GM18858 (cell line): ENCODE measurements around the gene DHX29.

Source experiments
- ATAC-seq: cut with Tn5 transposase; IDR thresholded peaks from one replicate; pipeline ENCODE4 v1.9.1; 2021; ENCODE audit not compliant: unreplicated experiment

Gene DHX29

DNA sequence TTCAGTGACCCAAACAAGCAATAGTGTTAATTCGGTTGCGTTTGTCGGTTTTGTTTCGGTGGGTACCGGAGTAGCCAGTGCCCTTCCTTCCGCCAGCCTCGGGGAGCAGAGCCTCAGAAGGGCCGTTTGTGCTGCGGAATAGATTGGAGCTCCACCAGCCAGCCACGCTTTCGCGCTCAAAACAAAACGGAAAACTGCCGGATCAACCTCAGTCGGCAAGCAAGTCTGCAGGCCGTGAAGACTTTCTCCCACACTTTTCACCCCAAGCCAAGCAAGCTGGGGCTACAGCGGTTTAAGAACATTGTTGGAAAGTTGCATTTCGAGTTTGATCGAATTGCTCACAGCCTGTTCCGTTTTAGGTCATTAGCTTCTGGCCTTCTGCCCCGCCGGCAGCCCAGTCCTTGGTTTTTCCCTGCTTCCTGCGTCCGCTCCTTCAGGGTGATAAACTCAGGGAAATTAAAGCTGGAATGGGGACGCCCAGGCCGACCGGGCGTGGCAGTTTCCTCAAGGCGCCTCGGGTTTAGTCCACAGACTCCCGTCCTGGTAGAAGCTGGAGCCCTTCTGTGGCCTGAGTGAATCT is 73.3 kb downstream of the DHX29 start:
- no peak for ATAC-seq

DNA sequence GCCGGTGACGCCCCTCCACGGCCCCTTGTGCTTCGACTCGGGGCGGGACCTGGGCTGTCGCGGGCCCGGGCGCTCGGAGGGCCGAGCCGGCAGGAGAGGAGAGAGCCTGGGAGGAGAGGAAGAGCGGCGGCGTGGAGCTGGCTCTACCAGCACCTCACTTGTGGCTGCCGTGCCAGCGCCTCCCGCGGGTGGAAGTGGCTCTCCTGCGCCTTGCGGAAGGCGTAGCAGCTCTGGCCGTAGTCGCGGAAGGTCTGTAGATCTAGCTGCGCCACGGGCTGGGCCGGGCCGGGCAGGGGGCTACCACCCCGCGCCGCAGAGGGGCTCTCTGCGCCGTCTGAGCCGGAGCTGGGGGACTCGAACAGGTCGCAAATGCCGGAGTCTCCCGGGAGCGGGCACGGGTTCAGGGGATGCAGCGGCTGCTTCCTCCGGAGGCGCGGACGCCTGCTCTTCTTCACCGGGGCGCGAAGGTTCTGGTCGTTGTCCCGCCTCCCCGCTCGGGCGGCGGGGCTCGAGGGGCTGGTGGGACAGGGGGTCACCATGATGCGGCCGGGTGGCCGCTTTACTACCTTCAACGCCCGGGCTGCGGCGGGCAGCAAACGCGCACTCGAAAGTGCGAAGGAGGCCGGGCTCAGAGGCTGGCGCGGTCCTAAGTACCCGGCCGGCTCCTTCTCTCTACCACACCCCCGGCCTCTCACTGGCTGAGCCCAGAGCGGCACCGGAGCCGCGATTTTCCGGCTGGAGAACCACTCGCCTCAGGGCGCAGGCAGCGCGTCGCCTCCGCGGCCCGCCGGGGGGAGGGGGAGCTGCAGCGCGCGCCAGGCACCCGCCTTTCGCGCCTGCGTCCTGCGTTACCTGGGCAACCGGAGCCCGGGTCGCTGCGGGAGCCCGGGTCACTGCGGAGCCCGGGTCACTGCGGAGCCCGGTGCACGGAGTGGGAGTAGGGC is 74.2 kb downstream of the DHX29 start, which contains the start of gene CCNO:
Gene CCNO, minus strand, starts transcription at position 624 of the 944 bp plus-strand sequence. Its CDS starts 85 bp downstream, at position 539.
- ATAC-seq = no peak

DNA sequence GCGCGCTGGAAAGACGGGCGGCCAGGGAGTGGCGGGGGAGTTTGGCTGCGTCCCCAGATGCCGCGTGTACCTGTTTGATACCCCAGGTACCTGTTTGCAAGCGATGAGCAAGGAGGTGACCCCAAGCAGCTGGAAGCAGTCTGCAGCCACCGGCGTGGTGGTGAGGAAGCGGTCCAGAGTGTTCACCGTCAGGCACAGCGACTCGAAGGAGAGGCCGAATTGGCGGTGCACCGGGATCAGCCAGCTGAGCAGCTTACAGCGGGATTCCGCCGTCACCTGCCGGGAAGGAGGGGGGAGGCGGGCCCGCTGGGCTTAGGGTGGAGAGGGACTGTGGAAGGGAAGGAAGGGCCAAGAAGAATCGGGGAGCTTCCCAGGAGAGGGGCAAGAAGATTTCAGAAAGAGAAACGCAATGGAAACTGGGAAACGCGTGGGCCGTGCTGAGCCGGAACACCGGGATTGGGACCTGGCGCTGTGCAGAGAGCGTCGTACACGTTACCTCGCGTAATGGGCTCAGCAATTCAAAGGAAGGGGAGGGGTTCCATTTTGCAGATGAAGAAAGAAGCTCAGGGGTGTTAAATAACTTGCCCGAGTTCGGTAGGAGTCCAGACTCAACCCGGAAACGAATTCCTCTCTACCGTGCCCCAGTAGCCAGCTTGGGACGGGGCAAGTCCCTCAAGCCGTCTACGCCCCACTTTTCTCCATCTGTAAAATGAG is 75.1 kb downstream of the DHX29 start:
- no peak for ATAC-seq

DNA sequence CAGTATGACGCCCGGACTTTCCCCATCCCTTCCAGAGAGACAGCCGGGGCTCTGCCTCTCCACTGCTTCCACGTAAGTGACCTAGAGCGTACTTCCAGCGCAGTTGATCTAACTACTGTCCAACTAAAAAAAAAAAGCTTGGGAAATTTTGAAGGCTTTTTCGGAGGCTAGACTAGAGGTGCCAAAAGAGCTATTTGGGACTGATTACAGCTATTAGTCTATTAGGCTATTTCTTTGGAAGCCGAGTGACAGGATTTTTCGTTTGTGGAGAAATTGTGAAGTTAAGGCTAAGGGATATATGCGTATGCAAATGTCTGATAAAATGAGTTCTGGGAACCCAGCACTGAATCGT is 75.6 kb downstream of the DHX29 start:
- ATAC-seq = no peak

DNA sequence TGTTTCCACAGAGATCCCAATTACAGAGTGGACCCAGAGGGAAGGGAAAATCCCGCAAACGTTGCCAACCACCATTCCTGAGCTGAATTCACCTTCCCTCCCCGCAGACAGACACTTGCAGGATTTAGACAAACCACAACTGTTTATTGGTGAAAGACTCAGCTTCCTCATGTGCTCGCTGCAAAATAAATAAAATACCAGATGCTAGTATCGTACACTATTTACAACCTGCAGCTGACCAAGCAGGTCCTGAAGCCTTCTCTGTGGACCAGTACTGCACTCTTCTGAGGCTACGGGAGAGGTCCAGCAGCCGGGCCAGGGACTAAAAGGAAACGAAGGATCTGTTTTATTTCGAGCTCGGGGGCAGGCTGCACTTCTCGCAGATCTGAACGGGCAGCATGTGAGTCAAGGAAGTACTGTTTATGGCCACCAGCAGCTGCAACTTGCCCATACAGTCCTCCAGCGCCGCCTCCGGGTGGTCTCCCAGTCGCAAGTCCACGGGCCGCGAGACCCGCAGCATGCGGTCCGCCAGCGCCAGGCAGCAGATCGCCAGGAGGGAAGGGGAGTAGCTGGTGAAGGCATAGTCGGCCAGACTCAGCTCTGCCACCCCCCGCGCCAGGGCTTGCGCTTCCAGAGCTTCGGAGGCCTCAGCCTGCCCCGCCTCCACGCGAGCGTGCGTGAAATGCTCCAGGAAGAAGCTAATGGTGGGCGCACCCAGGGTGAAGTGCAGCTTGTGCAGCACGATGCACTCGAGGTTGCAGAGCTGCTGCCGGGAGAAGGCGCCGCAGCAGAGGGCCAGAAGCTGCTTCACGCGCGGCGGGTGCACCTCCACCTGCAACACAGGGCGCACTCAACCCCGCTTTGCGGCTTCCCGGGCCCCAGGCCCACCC is 76.2 kb downstream of the DHX29 start:
- no peak for ATAC-seq

DNA sequence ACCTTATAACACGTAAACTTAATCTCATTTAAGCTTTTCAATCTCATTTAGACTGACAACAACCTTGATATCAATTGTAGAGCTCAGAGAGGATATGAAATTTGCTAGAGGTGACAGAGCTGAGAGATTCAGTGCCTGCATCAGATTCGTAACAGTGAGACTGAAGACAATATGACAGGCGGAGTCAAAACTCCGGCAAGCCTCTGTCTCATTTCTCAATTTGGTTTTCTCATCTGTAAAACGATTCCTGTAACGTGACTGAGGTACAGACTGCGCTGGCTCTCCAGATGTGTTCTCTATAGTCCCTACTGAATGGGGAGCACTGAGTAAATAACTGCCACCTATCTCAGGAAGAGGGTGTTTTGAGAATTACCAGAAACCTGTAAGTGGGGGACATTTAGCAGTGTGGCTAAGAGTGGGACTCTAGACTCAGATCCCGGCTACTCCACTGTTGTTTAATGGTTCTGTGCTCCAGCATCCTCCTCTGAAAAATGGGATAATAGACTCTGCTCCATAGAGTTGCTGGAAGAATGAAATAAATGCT is 77.3 kb downstream of the DHX29 start:
- ATAC-seq = no peak

DNA sequence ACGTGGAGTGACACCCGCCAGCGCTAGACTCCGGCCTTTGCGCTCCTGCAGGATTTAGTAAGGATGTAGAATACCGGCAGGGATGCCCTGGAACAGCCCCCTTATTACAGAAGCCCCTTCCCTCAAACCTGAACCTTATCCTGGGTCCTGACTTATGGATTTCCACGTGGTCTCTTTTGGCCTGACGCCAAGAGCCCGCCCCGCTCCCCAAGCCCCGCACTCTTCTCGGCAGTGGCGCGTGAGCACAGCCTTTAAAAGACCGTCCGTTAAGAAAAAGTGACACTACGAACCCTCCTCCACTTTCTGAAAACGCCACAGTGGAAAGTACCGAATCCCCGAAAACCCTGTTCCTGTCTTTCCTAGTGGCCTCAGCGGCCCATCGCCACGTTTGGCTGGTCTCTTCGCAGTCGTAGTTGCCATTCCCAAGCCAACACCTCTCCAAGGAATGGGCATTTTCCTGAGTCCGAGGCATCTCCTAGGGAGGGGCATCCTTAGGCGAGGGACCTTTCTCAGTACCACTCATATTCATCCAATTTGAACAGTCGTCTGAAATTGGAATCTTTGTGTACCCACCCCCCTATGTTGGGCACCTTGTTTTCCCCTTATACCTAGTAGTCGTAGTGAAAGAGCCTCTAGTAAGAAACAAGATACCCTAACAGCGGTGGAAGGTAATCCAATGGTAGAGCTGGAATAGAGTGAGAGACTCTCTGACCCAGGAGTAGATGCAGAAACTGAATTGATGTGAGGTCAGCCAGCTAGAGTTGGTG is 79.6 kb downstream of the DHX29 start:
- ATAC-seq = no peak

DNA sequence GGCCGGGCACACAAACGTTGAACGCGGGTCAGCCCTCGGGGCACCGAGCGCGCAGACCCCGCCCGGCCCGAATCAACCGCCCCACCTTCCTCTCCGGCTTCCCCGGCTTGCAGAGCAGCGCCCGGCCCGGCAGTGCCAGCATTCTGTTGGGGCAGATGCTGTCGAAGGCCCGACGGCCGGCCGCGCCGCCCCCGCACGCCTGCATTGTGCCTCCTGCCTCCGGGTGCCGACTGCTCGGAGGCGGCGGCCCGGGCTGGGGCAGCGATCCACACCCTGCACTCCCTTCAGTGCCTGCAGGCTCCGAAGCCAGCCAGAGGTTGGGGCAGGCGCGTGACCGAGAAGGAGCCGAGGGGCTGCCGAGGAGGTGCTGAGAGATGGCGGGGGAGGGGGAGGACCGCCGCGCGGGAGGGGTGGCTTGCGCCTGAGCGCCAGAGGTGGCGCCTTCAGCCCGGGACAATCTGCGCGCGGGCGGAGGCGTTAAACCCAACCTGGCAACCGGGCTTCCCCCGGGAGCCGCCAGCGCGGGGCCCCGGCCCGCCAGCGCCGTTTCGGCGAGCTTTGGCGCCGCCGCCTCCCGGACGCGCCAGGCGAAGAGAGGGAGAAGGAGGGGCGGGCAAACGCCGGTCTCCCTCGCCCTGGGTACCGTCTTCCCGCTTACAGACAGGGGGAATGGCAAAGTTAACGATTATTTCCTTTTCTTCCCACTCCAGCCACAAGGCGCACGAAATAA is 80.4 kb downstream of the DHX29 start, which contains the start of gene MCIDAS:
Gene MCIDAS, minus strand, starts transcription at position 382 of the 730 bp plus-strand sequence. Its CDS starts 177 bp downstream, at position 205.
- ATAC-seq = no peak

DNA sequence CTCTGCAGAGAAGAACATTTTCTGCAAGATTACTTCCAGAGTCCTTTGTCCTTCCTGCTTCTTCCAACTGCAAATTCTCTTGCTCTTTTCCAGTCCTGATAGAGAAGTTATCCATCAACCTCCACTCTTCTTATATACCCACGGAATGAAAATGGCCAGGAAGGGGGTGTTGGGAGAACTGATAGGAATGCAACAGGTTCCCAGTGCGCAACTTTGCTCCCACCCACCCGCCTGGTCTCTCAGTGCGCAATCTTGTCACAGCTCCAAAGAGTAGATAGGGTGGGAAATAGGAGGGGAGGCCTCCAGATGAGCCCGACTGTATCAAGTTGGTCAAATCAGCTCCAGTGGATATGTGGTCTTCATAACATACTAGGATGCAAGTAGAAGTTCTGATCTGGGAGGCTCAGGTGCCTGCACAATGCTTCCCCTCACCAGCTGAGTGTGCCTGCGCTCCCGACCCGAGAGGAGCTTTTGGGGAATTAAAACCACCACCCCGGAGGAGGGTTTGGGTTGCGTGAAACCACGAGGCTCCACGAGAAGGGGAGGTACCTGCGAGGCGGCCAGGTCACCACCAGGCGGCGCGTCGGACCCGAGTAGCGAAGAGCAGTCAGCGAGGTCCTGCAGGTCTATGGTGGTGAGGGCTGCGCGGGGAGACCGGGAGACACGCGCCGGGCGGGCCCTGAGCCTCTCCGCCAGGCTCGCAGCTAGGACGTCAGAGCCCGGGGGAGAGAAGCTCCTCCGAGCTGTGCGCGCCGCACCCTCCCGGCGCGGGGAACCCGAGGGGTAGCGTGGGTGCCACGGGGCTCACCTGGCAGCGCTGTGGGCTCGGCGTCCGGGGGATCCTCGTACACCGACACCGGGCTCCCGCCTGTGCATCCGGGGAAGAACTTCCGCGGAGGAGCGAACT is 81.2 kb downstream of the DHX29 start:
- no peak for ATAC-seq

DNA sequence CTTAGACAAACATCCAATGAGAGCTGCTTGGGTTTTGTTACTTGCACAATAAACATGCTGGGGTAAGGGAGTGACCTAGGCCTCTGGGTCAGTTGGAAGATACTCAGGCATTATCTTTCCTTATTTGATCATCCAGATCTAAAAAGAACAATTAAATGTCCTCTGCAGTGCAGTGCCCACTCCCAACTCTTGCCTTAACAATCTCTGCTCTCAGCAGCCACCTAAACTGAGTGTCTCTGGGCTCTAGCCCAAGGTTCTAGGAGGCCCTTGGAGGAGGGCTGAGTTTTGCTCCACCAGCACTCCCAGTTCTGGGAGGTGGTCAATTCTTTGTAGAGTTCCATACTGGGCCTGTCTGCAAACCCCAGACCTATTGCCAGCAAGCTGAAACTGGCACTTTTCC is 82.1 kb downstream of the DHX29 start:
- ATAC-seq = no peak

DNA sequence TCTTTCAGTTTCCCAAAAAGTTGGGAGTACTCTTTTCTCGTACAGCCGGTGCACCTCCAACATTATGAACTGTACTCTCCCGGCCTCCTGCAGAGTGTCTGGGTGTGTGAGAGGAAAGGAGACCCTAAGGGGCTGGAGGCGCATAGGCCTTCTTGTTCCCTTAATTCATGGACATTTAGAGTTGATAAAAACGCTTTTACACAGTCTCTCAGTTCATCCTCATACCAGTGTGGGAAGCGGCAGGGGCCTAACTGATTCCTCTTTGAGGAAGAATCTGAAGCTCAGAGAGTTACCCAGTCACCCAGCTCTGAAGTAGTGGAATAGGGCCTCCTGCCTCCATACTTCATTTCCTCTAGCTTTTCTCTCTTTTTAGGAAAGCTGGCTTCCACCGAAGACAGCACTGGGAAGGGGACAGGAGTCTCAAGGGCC is 83.7 kb downstream of the DHX29 start:
- no peak for ATAC-seq

DNA sequence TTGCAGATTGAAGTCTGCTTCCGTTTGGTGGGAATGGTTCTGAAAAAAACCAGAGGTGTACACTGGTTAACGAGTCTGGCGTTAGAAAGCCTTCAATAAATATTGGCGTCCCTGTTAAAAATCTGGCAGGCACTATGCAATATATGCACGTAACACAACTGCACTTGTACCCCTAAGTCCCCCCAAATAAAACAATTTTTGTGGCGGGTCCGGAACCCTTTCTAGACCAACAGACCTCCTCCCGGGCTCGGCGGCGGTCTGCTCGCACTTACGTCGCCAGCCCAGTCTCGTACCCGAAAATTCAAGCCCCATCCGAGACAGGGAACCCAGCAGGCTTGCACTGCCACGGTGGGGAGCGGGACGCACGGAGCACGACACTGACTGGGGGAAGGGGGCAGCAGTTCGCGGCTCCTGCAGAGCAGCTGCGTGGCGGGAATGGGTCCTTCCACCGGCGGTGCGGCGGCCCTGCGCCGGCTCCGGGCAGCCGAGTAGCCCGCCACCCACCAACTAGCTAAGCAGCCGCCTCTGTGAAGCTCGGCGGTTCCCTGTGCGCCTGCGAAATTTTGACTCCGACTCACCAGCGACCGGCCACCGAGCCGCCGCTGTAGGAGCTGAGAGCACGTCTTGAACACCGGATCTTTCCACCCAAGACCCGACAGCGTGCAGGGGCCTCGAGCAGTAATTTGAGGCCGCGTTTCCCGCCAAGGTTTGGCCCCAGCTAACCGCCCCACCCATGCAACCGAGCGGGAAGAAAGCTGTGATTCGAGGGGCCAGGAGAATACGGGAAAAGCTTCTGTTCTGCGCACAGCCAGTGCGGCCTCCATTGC is 84.3 kb downstream of the DHX29 start:
- no peak for ATAC-seq

DNA sequence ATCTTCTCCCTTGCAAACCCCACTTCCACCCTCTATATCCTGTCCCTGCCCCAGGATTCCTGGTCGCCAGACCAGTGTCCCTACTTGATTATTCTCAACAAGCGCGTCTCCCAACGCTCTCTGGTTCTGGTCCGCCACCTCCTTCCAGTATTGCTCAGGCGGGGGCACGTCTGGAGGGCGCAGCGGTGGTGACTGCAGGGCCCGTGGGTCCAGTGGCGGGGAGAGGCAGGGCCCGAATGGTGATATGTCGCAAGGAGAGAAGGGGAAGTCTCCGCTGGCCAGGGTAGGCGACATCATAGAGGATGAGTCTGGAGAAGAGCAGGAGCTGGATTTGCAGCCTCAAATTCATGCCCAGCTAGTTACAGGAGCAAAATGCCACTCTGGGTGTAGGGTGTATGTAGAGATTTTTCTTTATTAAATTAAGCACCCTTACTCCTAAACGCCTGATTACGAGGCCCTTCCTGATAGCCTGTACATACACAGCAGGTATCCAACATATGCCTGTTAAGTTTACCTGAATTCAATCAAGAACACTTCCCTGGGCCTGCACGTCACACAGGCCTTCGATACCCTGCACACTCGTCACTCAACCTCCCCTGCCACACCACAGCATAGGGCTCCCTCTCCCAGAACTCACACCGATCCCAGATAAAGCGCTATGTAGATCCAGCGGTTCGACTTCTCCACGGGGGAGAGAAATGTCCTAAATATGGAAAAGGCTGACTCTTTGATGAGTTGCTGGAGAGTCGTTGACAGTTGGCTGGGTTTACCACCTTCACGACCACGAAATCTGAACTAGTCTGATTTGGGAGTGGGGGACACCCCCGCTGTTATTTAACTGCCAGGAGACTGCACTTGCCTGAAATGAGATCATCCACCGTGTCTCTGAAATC is 85.2 kb downstream of the DHX29 start:
- no peak for ATAC-seq

DNA sequence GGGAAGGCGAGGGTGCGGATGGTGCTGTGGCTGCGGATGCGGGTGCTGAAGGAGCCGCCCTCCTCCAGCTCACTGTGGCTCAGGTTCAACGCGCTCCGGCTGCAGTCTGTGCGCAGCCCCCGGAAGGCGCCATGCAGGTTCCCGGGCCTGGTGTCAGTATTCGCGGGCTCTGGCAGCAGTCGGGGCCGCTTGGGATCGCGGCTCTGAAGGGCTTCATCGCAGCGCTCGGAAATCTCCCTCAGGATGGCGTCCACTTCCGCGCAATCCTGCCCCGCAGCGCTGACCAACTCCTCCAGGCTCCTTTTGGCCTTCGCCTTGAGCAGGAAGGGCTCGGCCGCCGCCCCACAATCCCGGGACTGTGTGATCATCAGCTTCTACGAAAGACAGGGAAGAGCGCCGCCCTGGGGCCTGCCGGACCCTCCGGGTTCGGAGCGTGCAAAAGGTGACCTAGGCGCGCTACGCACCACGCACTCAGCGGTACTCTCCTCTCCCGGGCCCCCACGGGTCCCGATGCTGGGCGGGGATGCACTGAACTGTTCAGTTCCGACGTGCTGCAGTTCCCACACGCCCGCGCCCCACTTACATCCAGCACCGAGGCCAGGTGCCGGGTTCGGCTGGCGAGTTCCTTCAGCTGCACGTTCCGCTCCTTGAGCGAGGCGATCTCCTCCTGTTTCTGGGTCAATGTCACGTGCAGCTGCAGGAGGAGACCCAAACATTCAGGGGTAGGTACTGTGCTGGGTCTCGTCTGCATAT is 86.9 kb downstream of the DHX29 start:
- ATAC-seq = no peak

DNA sequence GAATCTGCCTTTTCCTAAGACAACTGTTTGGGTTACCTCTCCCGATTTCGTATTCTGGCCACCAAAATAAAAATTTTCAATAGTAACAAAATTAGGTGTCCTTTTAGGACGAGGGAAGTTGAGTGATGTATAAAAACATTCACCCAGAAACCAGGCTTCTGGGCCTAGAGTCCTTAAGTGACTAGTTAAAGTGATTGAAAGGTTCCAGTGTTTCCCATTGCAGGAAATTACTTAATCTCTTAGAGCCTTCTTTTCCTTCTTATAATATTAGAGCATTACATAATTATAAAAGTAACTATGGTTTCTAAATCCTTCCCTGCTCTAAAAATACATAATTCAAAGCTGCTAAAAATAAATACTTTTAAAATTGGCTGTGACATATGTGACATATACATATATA is 87.7 kb downstream of the DHX29 start:
- no peak for ATAC-seq
